ENCODE data around the gene ANGPTL4.
"Not testable (repeated sequence)": the region's sequence is repeated elsewhere in the genome, so short reads cannot be mapped to it uniquely, and the experiment has no call there.

The ANGPTL4 gene

GRCh38 chr19:8404391-8405151, 40.6 kb downstream of the ANGPTL4 start:
- no peak for ATAC-seq
- TF ChIP-seq TSHZ2 (CRISPR knock-in tag; IDR thresholded peaks at IDR 0.05) (no peak), ZNF565 (CRISPR knock-in tag; conservative IDR thresholded peaks at IDR 0.05; ENCODE audit: low read depth) (no peak), SNAI2 (CRISPR knock-in tag; IDR thresholded peaks at IDR 0.05) (no peak), ESRRG (CRISPR knock-in tag; IDR thresholded peaks at IDR 0.05) (no peak), CREB5 (CRISPR knock-in tag; IDR thresholded peaks at IDR 0.05; ENCODE audit: low read depth) (no peak), PPARA (CRISPR knock-in tag; IDR thresholded peaks at IDR 0.05; ENCODE audit: borderline replicate concordance) (no peak), BACH2 (CRISPR knock-in tag; IDR thresholded peaks at IDR 0.05; ENCODE audit: borderline replicate concordance) (no peak), RARB (CRISPR knock-in tag; IDR thresholded peaks at IDR 0.05) (no peak), TCF4 (CRISPR knock-in tag; IDR thresholded peaks at IDR 0.05; ENCODE audit: borderline replicate concordance) (no peak)

GRCh38 chr19:8410718-8411117, 46.8 kb downstream of the ANGPTL4 start:
- not testable (repeated sequence) for ATAC-seq

GRCh38 chr19:8412783-8413628, 49.1 kb downstream of the ANGPTL4 start, which contains the start of gene MARCHF2:
Gene MARCHF2 (plus strand): TSS chr19:8413305. CDS start chr19:8421841, 8,536 bp downstream.
- ATAC-seq: peak; percentile 100
- TF ChIP-seq BACH2 (CRISPR knock-in tag; IDR thresholded peaks at IDR 0.05; ENCODE audit: borderline replicate concordance): no peak
- no peak for TF ChIP-seq CSDC2 (CRISPR knock-in tag; IDR thresholded peaks at IDR 0.05)
- no peak for TF ChIP-seq POU6F1 (CRISPR knock-in tag; IDR thresholded peaks at IDR 0.05; ENCODE audit: borderline replicate concordance, low read depth)
- TF ChIP-seq TOX (CRISPR knock-in tag; IDR thresholded peaks at IDR 0.05; ENCODE audit: borderline replicate concordance): no peak
- no peak for TF ChIP-seq TCF4 (CRISPR knock-in tag; IDR thresholded peaks at IDR 0.05; ENCODE audit: borderline replicate concordance)
- TF ChIP-seq ZNF8 (CRISPR knock-in tag; IDR thresholded peaks at IDR 0.05): no peak
- TF ChIP-seq PPARA (CRISPR knock-in tag; IDR thresholded peaks at IDR 0.05; ENCODE audit: borderline replicate concordance): no peak
- no peak for TF ChIP-seq ZFP3 (CRISPR knock-in tag; IDR thresholded peaks at IDR 0.05)
- 0 out of 2 replicates have a peak, but pooled peaks have one; percentile 17 for TF ChIP-seq ZC3H10 (CRISPR knock-in tag; IDR thresholded peaks at IDR 0.05)

- no peak for ATAC-seq
- no peak for TF ChIP-seq ZNF70 (CRISPR knock-in tag; IDR thresholded peaks at IDR 0.05)
- no peak for TF ChIP-seq ZFP30 (CRISPR knock-in tag; IDR thresholded peaks at IDR 0.05)
- no peak for TF ChIP-seq ZC3H10 (CRISPR knock-in tag; IDR thresholded peaks at IDR 0.05)
- no peak for TF ChIP-seq CSRNP3 (CRISPR knock-in tag; IDR thresholded peaks at IDR 0.05)
- no peak for TF ChIP-seq GLIS3 (CRISPR knock-in tag; IDR thresholded peaks at IDR 0.05)
- no peak for TF ChIP-seq PATZ1 (CRISPR knock-in tag; IDR thresholded peaks at IDR 0.05; ENCODE audit: borderline replicate concordance)
- no peak for TF ChIP-seq ISL1 (CRISPR knock-in tag; IDR thresholded peaks at IDR 0.05)
- TF ChIP-seq ESRRG (CRISPR knock-in tag; IDR thresholded peaks at IDR 0.05): no peak
- no peak for TF ChIP-seq SNAI2 (CRISPR knock-in tag; IDR thresholded peaks at IDR 0.05)
Observed at GRCh38 chr19:8413629-8413995, 49.7 kb downstream of the ANGPTL4 start.

All from SK-N-SH treated with all-trans-retinoic acid at 6 μM for 48 hours (cell line).